Panc1 (cell line): ENCODE data around the gene ASB1. TPM values are rescaled to one million over a fixed set of nuclear protein-coding genes. Genes with fewer than 3 reads are reported as not detected.

Experiments used
- ATAC-seq: fragments of 200-7000 bp; cut with Tn5 transposase; 2 replicates; pipeline ENCODE4 v1.9.1; 2020; ENCODE audit warnings: mild to moderate bottlenecking, moderate library complexity
- BruUV-seq: library from RNA; stranded (reverse); fragments of 400-500 nt; replicated peaks from 2 replicates; lab custom pipeline; 2021; lab: Mats Ljungman, UMichigan
- CTCF ChIA-PET: fragments of 300-600 bp; sonication (Branson Sonifier 250); formaldehyde crosslinking; loops from one replicate; lab custom pipeline; 2022; ENCODE audit warnings: antibody characterized with exemption; lab: Charles Lee
- POLR2A ChIA-PET: fragments of 300-600 bp; sonication (Branson Sonifier 250); formaldehyde crosslinking; loops from one replicate; lab custom pipeline; 2022; ENCODE audit warnings: antibody characterized with exemption; lab: Charles Lee
- DNase-seq: peaks from one replicate; pipeline ENCODE4 v3.0.0-alpha.2; 2010; ENCODE audit warnings: low read depth, low spot score
- H3K27ac ChIP-seq: 2 replicates; pipeline ENCODE4 v1.5.1; 2011; ENCODE audit warnings: mild to moderate bottlenecking, low read length, inconsistent platforms
- H3K27me3 ChIP-seq: fragments of 200-500 bp; sonication (Bioruptor generic); 2 replicates; pipeline ENCODE4 v1.6.0; 2014; ENCODE audit warnings: low read length, inconsistent platforms; ENCODE audit not compliant: control insufficient read depth, insufficient read depth
- H3K36me3 ChIP-seq: fragments of 200-500 bp; sonication (Bioruptor generic); 2 replicates; pipeline ENCODE4 v1.5.1; 2014; ENCODE audit warnings: inconsistent platforms, mild to moderate bottlenecking, low read length, moderate library complexity; ENCODE audit not compliant: control insufficient read depth, insufficient read depth
- H3K4me1 ChIP-seq: 2 replicates; pipeline ENCODE4 v1.5.1; 2011; ENCODE audit warnings: inconsistent platforms, mild to moderate bottlenecking, low read length, moderate library complexity; ENCODE audit not compliant: control insufficient read depth, insufficient read depth
- H3K4me3 ChIP-seq, 2 experiments: 2 replicates each; pipeline ENCODE4 v1.5.1; 2011 to 2012; ENCODE audit warnings: low read depth in 2 of 2, low read length in 2 of 2, mild to moderate bottlenecking in 2 of 2, inconsistent platforms in 1 of 2, moderate library complexity in 1 of 2
- H3K9me3 ChIP-seq: fragments of 200-500 bp; sonication (Bioruptor generic); 2 replicates; pipeline ENCODE4 v1.5.1; 2014; ENCODE audit warnings: low read depth, mild to moderate bottlenecking, inconsistent platforms, low read length, moderate library complexity; ENCODE audit not compliant: control insufficient read depth, insufficient read depth
- POLR2AphosphoS5 ChIP-seq: IDR thresholded peaks from 2 replicates; pipeline ENCODE4 v1.6.1; 2012; ENCODE audit warnings: mild to moderate bottlenecking, low read depth, low read length, moderate library complexity
- SIN3A ChIP-seq: IDR thresholded peaks from 2 replicates; pipeline ENCODE4 v1.6.1; 2012; ENCODE audit warnings: low read depth, mild to moderate bottlenecking, low read length, moderate library complexity, borderline replicate concordance; ENCODE audit not compliant: insufficient read depth
- TCF7L2 ChIP-seq: IDR thresholded peaks from 2 replicates; pipeline ENCODE4 v1.6.1; 2011; ENCODE audit warnings: mild to moderate bottlenecking, low read depth, low read length, inconsistent platforms
- in situ Hi-C: cut with HindIII; loops from 2 replicates; pipeline ENCODE4 v1.10.0; 2016; ENCODE audit warnings: low sequenced_read_pairs, low pct_unique_long_range_greater_than_20kb
- intact Hi-C: fragments of 100-400 bp; cut with micrococcal nuclease; formaldehyde crosslinking; loops from one replicate; pipeline ENCODE4 v1.10.0; 2022; ENCODE audit not compliant: unreplicated experiment
- total RNA-seq: library from RNA; stranded (reverse); gene quantifications from one replicate; pipeline ENCODE4 v1.2.1, GENCODE V29; 2021; ENCODE audit not compliant: unreplicated experiment
- TF ChIP-seq, protein P1 (sequence below): fragments of 450-650 bp; IDR thresholded peaks from 2 replicates; pipeline ENCODE4 v1.5.1; 2017; ENCODE audit warnings: mild to moderate bottlenecking
- TF ChIP-seq, protein P2 (sequence below), 2 experiments: IDR thresholded peaks; 2 replicates each; pipeline ENCODE4 v1.6.1; 2011 to 2012; ENCODE audit warnings: low read depth in 2 of 2, control low read depth in 1 of 2, low read length in 1 of 2, mild to moderate bottlenecking in 1 of 2, moderate library complexity in 1 of 2; ENCODE audit not compliant: insufficient read depth in 1 of 2

ASB1 gene
- total RNA-seq, 1 experiment from 2014 or later: 57.3 TPM

DNA sequence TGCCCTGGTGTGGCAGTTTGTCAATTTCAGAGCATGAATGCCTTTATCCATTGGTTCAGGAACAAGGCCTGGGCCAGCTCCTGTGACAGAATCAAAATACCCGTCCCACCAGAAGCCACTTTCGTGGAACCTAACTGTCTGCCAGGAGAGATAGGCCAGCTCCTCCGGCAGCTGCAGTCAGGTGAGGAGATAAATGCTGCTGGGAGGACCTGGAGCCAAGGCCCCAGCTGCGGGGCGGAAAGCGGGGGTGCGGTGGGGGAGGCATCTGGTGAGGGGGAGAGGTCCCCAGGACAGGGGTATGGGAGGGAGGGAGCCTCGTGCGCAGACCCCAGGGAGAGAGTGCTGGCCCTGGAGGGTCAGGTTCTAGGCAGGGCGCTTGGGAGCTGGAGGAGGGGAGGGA, 4.4 kb upstream of the ASB1 start:
- TF ChIP-seq, protein P1, sequence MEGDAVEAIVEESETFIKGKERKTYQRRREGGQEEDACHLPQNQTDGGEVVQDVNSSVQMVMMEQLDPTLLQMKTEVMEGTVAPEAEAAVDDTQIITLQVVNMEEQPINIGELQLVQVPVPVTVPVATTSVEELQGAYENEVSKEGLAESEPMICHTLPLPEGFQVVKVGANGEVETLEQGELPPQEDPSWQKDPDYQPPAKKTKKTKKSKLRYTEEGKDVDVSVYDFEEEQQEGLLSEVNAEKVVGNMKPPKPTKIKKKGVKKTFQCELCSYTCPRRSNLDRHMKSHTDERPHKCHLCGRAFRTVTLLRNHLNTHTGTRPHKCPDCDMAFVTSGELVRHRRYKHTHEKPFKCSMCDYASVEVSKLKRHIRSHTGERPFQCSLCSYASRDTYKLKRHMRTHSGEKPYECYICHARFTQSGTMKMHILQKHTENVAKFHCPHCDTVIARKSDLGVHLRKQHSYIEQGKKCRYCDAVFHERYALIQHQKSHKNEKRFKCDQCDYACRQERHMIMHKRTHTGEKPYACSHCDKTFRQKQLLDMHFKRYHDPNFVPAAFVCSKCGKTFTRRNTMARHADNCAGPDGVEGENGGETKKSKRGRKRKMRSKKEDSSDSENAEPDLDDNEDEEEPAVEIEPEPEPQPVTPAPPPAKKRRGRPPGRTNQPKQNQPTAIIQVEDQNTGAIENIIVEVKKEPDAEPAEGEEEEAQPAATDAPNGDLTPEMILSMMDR: no peak
- TF ChIP-seq TCF7L2 (no peak), SIN3A (no peak), POLR2AphosphoS5 (no peak)
- TF ChIP-seq, protein P2, sequence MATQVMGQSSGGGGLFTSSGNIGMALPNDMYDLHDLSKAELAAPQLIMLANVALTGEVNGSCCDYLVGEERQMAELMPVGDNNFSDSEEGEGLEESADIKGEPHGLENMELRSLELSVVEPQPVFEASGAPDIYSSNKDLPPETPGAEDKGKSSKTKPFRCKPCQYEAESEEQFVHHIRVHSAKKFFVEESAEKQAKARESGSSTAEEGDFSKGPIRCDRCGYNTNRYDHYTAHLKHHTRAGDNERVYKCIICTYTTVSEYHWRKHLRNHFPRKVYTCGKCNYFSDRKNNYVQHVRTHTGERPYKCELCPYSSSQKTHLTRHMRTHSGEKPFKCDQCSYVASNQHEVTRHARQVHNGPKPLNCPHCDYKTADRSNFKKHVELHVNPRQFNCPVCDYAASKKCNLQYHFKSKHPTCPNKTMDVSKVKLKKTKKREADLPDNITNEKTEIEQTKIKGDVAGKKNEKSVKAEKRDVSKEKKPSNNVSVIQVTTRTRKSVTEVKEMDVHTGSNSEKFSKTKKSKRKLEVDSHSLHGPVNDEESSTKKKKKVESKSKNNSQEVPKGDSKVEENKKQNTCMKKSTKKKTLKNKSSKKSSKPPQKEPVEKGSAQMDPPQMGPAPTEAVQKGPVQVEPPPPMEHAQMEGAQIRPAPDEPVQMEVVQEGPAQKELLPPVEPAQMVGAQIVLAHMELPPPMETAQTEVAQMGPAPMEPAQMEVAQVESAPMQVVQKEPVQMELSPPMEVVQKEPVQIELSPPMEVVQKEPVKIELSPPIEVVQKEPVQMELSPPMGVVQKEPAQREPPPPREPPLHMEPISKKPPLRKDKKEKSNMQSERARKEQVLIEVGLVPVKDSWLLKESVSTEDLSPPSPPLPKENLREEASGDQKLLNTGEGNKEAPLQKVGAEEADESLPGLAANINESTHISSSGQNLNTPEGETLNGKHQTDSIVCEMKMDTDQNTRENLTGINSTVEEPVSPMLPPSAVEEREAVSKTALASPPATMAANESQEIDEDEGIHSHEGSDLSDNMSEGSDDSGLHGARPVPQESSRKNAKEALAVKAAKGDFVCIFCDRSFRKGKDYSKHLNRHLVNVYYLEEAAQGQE (IDR thresholded peaks at IDR 0.05; ENCODE audit: insufficient read depth in 1 of 2, low read depth in 2 of 2, low read length in 1 of 2): no peak
- Histone ChIP-seq H3K27me3 (no peaks in the 10 kb centered on the region), H3K9me3 (no peaks in the 10 kb centered on the region), H3K27ac (no peak overlapping the region), H3K36me3 (no peaks in the 10 kb centered on the region; the same call in 1 of the 2 replicates), H3K4me1 (peaks cover 11% of the 10 kb centered on the region), H3K4me3 (no peak overlapping the region)
- ATAC-seq: no peak
- CTCF ChIA-PET: no interaction called here
- no TSS peak for BruUV-seq
- POLR2A ChIA-PET: no interaction called here
- intact Hi-C loops (no loop called here), in situ Hi-C loops (no loop called here)
- no peak for DNase-seq

DNA sequence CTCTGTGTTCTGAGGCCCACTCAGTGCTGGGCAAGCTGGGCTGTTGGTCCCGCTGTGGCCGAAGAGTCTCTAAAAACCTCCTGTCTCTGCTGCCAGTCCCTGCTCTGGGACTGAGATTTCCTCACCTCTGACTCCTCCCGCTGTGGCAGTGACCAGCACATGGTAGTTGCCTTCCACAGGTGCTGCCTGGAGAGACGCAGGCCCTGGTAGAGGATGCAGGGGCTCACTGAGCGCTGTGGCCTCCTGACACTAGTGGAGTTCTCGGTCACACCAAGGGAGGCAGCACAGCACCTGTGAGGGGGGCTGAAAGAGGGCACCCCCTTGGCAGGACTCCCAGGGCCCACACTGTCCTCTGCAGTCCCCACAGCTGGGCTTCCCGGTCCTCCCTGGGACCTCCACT, 3.8 kb upstream of the ASB1 start:
- no TSS peak for BruUV-seq
- ChIA-PET POLR2A (no interaction called here), CTCF (no interaction called here)
- Histone ChIP-seq H3K27me3 (no peaks in the 10 kb centered on the region), H3K27ac (no peak overlapping the region), H3K4me3 (no peak overlapping the region), H3K4me1 (peaks cover 15% of the 10 kb centered on the region), H3K9me3 (no peaks in the 10 kb centered on the region), H3K36me3 (no peaks in the 10 kb centered on the region; the same call in 1 of the 2 replicates)
- ATAC-seq: no peak
- intact Hi-C loops: no loop called here
- no peak for TF ChIP-seq POLR2AphosphoS5
- TF ChIP-seq TCF7L2: no peak
- no peak for TF ChIP-seq SIN3A
- TF ChIP-seq, protein P1: no peak
- TF ChIP-seq, protein P2 (IDR thresholded peaks at IDR 0.05; ENCODE audit: insufficient read depth in 1 of 2, low read depth in 2 of 2, low read length in 1 of 2): no peak
- DNase-seq: no peak
- in situ Hi-C loops: no loop called here
